PC-9 (cell line): ENCODE data around the gene RPL27. TPM values are rescaled to one million over a fixed set of nuclear protein-coding genes. Genes with fewer than 3 reads are reported as not detected.

Source experiments
- BruUV-seq: library from RNA; stranded (reverse); fragments of 400-500 nt; replicated peaks from 2 replicates; lab custom pipeline; 2021; lab: Mats Ljungman, UMichigan
- CTCF ChIA-PET: fragments of 300-600 bp; sonication (Branson Sonifier 250); formaldehyde crosslinking; loops from one replicate; lab custom pipeline; 2022; ENCODE audit warnings: antibody characterized with exemption; lab: Charles Lee
- POLR2A ChIA-PET: fragments of 300-600 bp; sonication (Branson Sonifier 250); formaldehyde crosslinking; loops from one replicate; lab custom pipeline; 2022; ENCODE audit warnings: antibody characterized with exemption; ENCODE audit not compliant: unreplicated experiment; lab: Charles Lee
- DNase-seq, 2 experiments: peaks; one replicate each; pipeline versions ENCODE4 v3.0.0 to v3.0.0-alpha.2; 2015 to 2022; ENCODE audit warnings: mixed read lengths in 1 of 2
- H2AFZ ChIP-seq: fragments of 200-600 bp; sonication (generic); 2 replicates; pipeline ENCODE4 v1.8.1; 2017; ENCODE audit warnings: antibody characterized with exemption
- H3F3A ChIP-seq: fragments of 200-600 bp; sonication (generic); 2 replicates; pipeline ENCODE4 v1.8.1; 2017; ENCODE audit warnings: antibody characterized with exemption, mild to moderate bottlenecking, low read depth; ENCODE audit not compliant: insufficient read depth
- H3K27ac ChIP-seq: fragments of 200-600 bp; sonication (generic); 2 replicates; pipeline ENCODE4 v1.6.1; 2016; ENCODE audit warnings: mixed run types
- H3K27me3 ChIP-seq: fragments of 200-600 bp; sonication (generic); 2 replicates; pipeline ENCODE4 v1.6.1; 2016; ENCODE audit warnings: low read depth, mixed run types; ENCODE audit not compliant: insufficient read depth
- H3K36me3 ChIP-seq: fragments of 200-600 bp; sonication (generic); 2 replicates; pipeline ENCODE4 v1.6.1; 2016; ENCODE audit warnings: low read depth, mixed run types
- H3K4me1 ChIP-seq: fragments of 200-600 bp; sonication (generic); replicated peaks from 2 replicates; pipeline ENCODE4 v1.6.1; 2016; ENCODE audit warnings: mixed run types; ENCODE audit not compliant: insufficient read depth
- H3K4me2 ChIP-seq: fragments of 200-600 bp; sonication (generic); 2 replicates; pipeline ENCODE4 v1.6.1; 2017; ENCODE audit warnings: mixed run types
- H3K4me3 ChIP-seq: fragments of 200-600 bp; sonication (generic); 2 replicates; pipeline ENCODE4 v1.6.1; 2016; ENCODE audit warnings: mixed run types
- H3K79me2 ChIP-seq: fragments of 200-600 bp; sonication (generic); 2 replicates; pipeline ENCODE4 v1.6.1; 2017; ENCODE audit warnings: low read depth, mixed run types
- H3K9me2 ChIP-seq: fragments of 200-600 bp; sonication (generic); 2 replicates; pipeline ENCODE4 v1.8.1; 2017; ENCODE audit warnings: mild to moderate bottlenecking; ENCODE audit not compliant: insufficient read depth
- H3K9me3 ChIP-seq: fragments of 200-600 bp; sonication (generic); 2 replicates; pipeline ENCODE4 v1.8.1; 2016; ENCODE audit warnings: low read depth; ENCODE audit not compliant: insufficient read depth
- H4K20me1 ChIP-seq: fragments of 200-600 bp; sonication (generic); 2 replicates; pipeline ENCODE4 v1.8.1; 2017; ENCODE audit not compliant: insufficient read depth
- EZH2 ChIP-seq: fragments of 200-600 bp; sonication (generic); IDR thresholded peaks from 2 replicates; pipeline ENCODE4 v1.8.0; 2017; ENCODE audit warnings: antibody characterized with exemption, low read depth
- intact Hi-C: fragments of 100-400 bp; cut with micrococcal nuclease; formaldehyde crosslinking; loops from one replicate; pipeline ENCODE4 v1.10.0; 2022; ENCODE audit not compliant: unreplicated experiment
- total RNA-seq: library from RNA; stranded (reverse); gene quantifications from 2 replicates; pipeline ENCODE4 v1.2.3, GENCODE V29; 2021
- TF ChIP-seq, protein P1 (sequence below): fragments of 200-600 bp; sonication (generic); conservative IDR thresholded peaks from 2 replicates; pipeline ENCODE4 v1.6.1; 2017; ENCODE audit warnings: mixed run types, antibody characterized with exemption, mild to moderate bottlenecking, moderate library complexity

RPL27 gene
- total RNA-seq, 1 experiment from 2014 or later: 950 TPM

DNA sequence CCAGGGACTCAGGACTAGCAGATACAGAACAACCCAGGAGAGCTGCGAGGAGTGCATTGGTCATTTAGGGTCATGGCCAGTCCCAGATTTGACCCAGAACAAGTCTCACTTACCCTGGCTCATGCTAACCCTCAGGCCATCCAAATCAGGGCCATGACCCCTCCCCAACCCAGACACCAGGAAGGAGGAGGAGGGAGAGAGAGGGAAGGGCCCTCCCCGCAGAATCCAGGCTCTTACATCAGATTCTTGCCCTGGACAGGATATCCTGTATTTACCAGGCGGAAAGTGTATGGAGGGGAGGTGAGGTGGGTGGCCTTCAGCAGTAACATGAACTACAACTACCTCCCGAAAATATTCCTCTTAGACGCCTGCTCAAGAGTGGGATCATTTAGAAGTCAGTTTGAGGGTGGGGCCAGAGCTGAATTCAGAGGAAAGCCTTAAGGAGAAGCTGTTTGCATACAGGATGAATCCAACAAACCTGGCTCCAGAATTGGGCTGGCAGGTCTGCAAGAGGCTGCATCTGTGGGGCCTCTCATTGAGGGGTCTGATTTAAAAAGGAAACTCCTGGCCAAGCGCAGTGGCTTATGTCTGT is 21.9 kb downstream of the RPL27 start:
- no TSS peak for BruUV-seq
- peaks cover 21% of the 10 kb centered on the region for H3K4me1 ChIP-seq
- H3K4me2 ChIP-seq: peak overlapping the region; percentile 97
- intact Hi-C loops: loop anchor here (2.0 to 5.0 kb wide), 2 partner anchors 151 to 342 kb away; partner anchors contain the start of gene NBR1
- H3K79me2 ChIP-seq: peaks cover 21% of the 10 kb centered on the region
- no peak overlapping the region for H3K27ac ChIP-seq
- DNase-seq: no peak
- peaks cover 2% of the 10 kb centered on the region; the same call in 1 of the 2 replicates for H4K20me1 ChIP-seq
- no peaks in the 10 kb centered on the region for H3K9me3 ChIP-seq
- no peaks in the 10 kb centered on the region for H3K27me3 ChIP-seq
- H2AFZ ChIP-seq: no peak overlapping the region
- H3K9me2 ChIP-seq: no peaks in the 10 kb centered on the region
- ChIA-PET POLR2A (interaction anchor here (0.6 to 0.7 kb wide), 2 partner anchors 341 to 597 kb away, joined by 3 to 4 read pairs; partner anchors contain the start of gene CAVIN1), CTCF (no interaction called here)
- H3K36me3 ChIP-seq: peaks cover 14% of the 10 kb centered on the region
- H3F3A ChIP-seq: peaks cover 28% of the 10 kb centered on the region; the same call in 1 of the 2 replicates
- H3K4me3 ChIP-seq: peak overlapping the region; percentile 95; the same call in 1 of the 2 replicates
- TF ChIP-seq EZH2: no peak
- TF ChIP-seq, protein P1, sequence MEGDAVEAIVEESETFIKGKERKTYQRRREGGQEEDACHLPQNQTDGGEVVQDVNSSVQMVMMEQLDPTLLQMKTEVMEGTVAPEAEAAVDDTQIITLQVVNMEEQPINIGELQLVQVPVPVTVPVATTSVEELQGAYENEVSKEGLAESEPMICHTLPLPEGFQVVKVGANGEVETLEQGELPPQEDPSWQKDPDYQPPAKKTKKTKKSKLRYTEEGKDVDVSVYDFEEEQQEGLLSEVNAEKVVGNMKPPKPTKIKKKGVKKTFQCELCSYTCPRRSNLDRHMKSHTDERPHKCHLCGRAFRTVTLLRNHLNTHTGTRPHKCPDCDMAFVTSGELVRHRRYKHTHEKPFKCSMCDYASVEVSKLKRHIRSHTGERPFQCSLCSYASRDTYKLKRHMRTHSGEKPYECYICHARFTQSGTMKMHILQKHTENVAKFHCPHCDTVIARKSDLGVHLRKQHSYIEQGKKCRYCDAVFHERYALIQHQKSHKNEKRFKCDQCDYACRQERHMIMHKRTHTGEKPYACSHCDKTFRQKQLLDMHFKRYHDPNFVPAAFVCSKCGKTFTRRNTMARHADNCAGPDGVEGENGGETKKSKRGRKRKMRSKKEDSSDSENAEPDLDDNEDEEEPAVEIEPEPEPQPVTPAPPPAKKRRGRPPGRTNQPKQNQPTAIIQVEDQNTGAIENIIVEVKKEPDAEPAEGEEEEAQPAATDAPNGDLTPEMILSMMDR: no peak

DNA sequence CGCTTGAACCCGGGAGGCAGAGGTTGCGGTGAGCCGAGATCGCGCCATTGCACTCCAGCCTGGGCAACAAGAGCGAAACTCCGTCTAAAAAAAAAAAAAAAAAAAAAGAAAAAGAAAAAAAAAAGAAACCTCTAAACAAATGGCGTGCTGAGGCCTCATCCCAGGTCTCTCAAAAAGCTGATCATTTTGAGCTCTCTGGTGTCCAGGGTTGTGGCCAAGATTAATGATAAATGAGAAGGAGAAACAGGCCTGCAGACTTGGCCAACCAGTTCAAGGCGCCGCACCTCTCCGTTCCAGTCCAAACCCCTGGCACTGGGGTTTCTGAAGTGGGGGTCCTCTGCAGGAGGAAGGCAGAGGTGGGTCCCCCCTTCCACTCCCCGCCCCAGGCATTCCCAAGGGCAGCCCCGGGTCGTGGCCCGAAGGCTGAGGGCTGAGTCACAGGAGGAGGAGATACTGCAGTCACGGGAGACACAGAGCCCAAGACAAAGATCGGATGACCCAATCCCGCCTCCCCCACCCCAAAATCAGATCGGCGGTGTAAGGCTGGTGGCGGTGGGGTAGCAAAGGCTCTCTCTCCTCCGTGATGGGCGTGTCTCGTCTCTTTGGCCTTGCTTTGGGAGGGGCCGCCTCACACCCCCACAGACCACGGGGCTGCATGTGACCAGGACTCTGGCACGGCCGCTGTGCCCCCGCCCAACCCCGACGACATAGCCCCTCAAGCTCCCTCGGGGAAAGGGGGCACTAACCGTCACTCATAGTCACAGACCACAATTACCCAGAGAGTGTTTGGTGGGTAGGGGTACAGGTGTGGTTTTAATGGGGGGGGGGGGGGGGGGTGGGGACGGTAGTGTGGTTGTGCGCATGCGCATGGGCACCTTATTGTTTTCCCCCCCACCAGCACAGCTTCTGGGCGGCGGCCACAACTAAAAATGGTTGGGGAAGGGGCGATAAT is 22.8 kb downstream of the RPL27 start:
- H3F3A ChIP-seq: peaks cover 28% of the 10 kb centered on the region; the same call in 1 of the 2 replicates
- peaks cover 2% of the 10 kb centered on the region; the same call in 1 of the 2 replicates for H4K20me1 ChIP-seq
- peaks cover 11% of the 10 kb centered on the region for H3K36me3 ChIP-seq
- intact Hi-C loops: loop anchor here (1.0 to 5.0 kb wide), 3 partner anchors 104 to 341 kb away; partner anchors contain the start of genes BRCA1 and NBR1
- peak; percentile 68 to 84 for DNase-seq
- peak overlapping the region; percentile 97 for H2AFZ ChIP-seq
- H3K27ac ChIP-seq: peak overlapping the region; percentile 82
- POLR2A ChIA-PET: interaction anchor here (0.6 to 0.9 kb wide), 6 partner anchors 15 to 598 kb away, joined by 3 to 11 read pairs (median 3); partner anchors contain the start of gene CAVIN1
- peak overlapping the region; percentile 97 for H3K4me2 ChIP-seq
- peak overlapping the region; percentile 95 for H3K4me3 ChIP-seq
- CTCF ChIA-PET: interaction anchor here (0.6 to 0.7 kb wide), 2 partner anchors 32 to 443 kb away, joined by 4 read pairs; no protein-coding TSS in a partner anchor
- H3K27me3 ChIP-seq: no peaks in the 10 kb centered on the region
- no peaks in the 10 kb centered on the region for H3K9me2 ChIP-seq
- H3K79me2 ChIP-seq: peaks cover 21% of the 10 kb centered on the region
- TF ChIP-seq, protein P1: no peak
- H3K4me1 ChIP-seq: peaks cover 21% of the 10 kb centered on the region
- BruUV-seq: TSS peak; percentile 27
- no peaks in the 10 kb centered on the region for H3K9me3 ChIP-seq
